Fibroblast of skin of right biceps (primary cell): ENCODE measurements around the gene C11orf91.
A peak's percentile ranks its signal among the peaks of the same experiment; 100 is the strongest.
"Not testable (repeated sequence)": the region's sequence is repeated elsewhere in the genome, so short reads cannot be mapped to it uniquely, and the experiment has no call there.

Source experiments
- DNase-seq: peaks from one replicate; pipeline ENCODE4 v3.0.0-alpha.2; 2013

The C11orf91 gene

GRCh38 chr11:33695051-33695566, 5.5 kb downstream of the C11orf91 start:
- no peak for DNase-seq

- no peak for DNase-seq
These were observed 6.1 kb downstream of the C11orf91 start for GRCh38 chr11:33694346-33695050.

DNA sequence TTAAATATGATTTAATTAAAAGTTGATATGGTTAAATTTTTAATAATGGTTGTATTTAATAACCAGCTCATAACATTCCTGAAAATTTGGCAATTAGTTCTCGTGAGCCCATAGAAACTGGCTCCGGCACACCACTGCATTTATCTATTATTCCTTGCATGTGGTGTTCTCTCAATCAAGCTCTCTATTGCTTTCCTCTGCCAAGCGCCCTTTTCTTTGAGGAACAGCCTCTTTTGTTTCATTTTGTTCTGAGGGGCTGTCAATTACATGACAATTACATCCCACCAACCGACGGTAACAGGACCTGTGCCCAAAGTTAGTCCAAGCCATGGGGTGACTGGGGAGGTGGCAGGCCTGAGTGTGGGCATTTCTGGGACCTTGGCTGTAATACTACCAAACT, 8.1 kb downstream of the C11orf91 start:
- peak; percentile 25 for DNase-seq

- peak; percentile 98 for DNase-seq
These were observed 8.6 kb downstream of the C11orf91 start for GRCh38 chr11:33692013-33692504.

GRCh38 chr11:33691066-33691864, 9.4 kb downstream of the C11orf91 start:
- peak; percentile 31 for DNase-seq

DNA sequence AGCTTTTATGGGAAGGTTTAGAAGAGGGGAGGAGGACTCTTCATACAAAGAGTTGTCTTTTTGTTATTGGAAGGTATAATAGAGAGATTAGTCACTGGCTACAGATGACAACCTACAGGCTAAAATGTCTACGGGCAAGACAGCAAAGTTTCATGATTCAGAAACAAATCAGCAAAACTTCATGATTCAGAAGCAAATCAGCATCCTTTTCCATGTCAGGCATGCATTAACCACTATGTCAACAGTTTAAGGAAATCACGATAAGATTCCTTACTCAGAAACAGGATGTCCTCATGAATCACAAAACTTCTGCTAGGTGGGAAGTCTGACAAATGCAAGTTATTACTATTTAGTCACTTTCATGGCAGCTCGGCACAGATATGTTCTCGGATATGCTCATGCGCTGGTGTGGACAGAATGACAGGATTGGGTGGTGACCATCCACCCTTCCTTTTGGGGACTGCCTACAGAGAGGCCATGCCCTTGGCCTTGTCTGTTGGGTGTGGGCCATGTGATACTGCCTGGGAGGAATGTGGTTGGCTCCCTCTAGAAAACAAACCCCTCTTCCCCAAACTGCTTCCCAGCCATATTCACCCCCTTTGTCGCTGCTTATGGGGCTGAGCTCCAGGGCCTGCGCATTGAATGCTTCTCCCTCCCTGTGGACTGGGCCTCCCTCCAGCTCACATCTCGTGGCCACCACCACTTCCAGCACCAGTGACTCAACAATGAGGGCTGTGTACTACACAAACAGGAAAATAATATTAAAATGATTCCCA, 10.1 kb downstream of the C11orf91 start:
- peak; percentile 100 for DNase-seq

DNA sequence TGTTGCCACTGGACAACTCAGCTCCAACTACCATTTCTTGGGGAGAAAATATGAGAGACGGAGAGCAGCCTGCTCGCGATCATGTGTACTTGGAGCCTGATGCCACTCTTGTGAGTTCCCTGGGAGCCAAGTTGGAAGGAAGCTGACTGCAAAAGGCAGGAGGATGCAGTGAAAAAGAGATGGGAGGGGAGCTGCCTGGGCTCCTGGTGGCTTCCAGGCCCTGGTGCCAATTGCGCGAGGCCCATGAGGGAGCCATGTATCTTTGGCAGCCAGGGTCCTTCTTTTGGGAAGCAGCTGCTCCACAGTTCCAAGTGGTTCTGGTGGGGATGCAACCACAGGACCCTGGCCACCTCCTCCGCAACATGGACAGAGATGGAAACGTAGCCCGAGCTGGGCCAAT, 11.1 kb downstream of the C11orf91 start:
- no peak for DNase-seq

- peak; percentile 36 for DNase-seq
These were observed 11.5 kb downstream of the C11orf91 start for GRCh38 chr11:33689085-33689484.

DNA sequence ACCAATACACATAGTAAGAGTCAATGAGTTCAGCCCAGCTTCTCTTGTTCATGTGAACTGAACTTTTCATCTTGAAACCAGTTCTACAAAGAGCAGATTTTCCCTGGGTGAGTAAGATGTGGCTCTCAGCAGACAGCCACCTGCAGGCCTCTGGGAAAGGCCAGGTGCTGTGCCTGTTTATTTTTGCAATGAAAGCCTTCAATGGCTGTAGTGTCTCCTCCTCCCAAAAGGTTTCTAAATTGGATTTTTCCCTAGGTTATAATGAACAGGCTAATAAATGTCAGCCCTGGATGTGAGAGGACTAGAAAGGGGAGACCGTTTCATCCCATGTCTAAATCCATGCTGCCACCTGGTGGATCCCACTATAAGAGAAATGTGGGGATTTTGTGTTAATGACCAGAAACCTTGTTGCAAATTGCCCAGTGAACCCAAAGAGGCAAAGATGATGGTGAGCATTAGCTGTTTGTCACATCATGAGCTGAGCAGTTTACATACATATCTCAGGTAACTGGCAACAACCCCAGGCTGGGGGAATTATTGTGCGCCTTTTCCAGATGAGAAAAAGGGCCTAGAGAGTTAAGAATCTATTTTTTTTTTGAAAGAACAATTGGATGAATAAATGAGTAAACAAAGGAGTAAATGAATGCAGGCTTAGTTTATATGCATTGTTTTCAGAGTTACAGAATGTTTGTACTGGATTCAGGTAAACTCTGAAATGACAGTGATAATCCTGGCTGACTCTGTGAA, 12.7 kb downstream of the C11orf91 start:
- peak; percentile 78 for DNase-seq

- DNase-seq = peak; percentile 64
These were observed 15.5 kb downstream of the C11orf91 start for GRCh38 chr11:33685082-33685481.

DNA sequence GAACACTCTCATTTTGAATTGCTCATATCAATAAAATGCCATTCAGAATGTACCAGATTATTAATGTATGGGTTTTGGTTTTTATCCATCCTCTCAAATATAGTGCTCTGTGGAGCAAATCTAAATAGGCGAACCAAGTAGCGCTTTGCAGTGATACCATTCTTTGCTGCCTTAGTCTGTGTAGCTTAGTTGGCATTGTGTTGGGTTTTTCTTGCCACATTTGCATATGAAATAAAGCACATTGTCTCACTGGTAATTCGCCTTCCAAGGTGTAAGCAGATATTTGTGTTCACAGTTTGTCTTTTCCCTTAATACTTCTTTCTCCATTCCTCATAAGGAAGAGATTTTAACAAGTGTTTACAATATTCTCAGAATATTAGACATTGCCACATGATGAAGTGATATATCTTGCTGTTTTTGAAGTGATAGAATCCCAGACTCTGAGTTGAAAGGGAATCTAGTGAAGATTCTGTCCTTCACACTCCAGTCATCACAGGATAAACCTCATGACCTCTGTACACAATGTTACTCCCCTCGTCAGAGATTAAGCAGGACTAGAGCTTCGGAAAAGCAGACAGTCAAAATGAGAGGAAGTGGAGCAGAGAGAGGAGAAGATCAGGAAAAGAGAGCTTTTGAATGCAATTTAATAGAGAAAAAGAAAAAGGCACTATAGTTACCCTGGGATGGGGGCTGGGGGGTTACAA, 16.5 kb downstream of the C11orf91 start:
- DNase-seq = no peak

- DNase-seq = no peak
These were observed 18.2 kb downstream of the C11orf91 start for GRCh38 chr11:33682446-33682845.

- DNase-seq = no peak
These were observed 18.6 kb downstream of the C11orf91 start for GRCh38 chr11:33682019-33682418.

- DNase-seq = not testable (repeated sequence)
These were observed 22.0 kb downstream of the C11orf91 start for GRCh38 chr11:33678616-33679015.

DNA sequence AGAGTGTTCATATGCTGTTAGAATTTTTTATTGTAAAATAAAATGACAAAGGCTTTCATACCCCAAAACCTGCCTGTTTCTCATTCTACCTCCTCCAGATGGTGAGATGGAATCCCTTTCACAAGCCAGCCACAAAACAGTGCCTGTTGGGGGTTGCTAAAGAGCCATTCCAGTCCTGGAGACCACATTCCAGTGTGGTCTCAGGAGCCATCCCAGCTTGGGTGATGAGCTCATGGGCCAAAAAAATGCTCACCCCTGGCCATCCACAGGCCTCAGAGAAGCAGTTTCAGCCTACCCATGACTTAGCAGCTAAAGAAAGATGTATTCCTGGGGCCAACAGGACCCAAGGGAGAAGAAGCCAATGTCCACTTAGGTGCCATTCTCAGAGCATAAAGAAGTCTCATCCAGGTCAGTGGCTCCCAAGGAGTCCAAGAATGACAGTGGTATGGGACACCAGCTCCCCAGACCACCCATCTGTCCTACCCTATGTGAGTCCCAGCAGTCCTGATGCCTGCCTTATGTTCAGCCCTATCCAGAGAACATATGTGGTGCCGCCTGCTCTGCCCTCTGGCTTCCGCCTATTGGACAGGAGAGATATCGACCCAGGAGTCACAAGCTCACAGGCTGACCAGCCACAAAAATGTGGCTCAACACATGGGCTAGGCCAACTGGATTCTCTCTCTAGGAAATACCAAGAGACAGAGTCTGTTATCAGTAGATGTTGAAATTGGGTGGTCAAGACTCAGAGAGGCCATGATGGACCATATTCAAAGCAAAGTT, 26.4 kb downstream of the C11orf91 start:
- DNase-seq = peak; percentile 93

- DNase-seq = no peak
These were observed 28.4 kb downstream of the C11orf91 start for GRCh38 chr11:33672273-33672672.

GRCh38 chr11:33670250-33671011, 30.2 kb downstream of the C11orf91 start:
- DNase-seq = peak; percentile 84

DNA sequence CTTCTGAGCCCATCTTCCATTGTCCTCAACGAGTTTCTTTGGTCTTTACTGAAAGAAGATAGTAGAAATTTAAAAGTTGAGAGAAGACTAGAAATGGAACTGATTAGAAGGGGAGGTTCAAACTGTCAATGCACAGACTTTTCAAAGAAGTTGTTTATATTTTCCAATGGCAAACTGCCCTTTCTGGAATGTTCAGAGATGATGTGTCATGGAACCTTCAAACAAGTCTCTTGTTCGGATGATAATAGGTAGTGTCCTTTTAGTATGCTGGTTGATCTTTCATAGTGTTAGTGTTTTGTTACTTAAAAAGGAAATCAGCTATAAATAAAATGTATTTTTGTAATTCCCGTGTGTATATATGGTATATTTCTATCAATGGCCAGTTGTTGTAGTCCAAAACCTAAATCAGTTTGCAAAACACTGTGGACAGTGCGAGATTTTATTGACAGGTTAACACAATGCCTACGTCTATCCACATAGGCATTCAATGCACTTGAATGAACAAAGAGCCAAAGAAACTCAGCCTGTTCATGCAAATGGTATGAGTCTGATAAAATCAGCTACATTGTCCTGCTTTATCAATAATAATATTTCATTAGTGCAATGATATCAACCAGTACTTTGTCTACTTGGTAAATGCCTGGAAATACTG, 30.9 kb downstream of the C11orf91 start:
- DNase-seq = peak; percentile 10

GRCh38 chr11:33668951-33669596, 31.6 kb downstream of the C11orf91 start:
- no peak for DNase-seq
